Ascending aorta (tissue), 2 donors: ENCODE data around the gene RASGRF1. TPM values are rescaled to one million over a fixed set of nuclear protein-coding genes. Genes with fewer than 3 reads are reported as not detected.

Source experiments
- DNase-seq, 2 donors: peaks; one replicate each; pipeline ENCODE4 v3.0.0-alpha.2; 2019; ENCODE audit warnings: low spot score in 2 of 2
- H3K27ac ChIP-seq, 2 donors: fragments of 200-600 bp; sonication (generic); one replicate each; pipeline ENCODE4 v1.5.1; 2016 to 2017; ENCODE audit warnings: mild to moderate bottlenecking in 1 of 2
- H3K27me3 ChIP-seq: fragments of 200-600 bp; sonication (generic); one replicate; pipeline ENCODE4 v1.5.1; 2017
- H3K36me3 ChIP-seq, 2 donors: fragments of 200-600 bp; sonication (generic); one replicate each; pipeline ENCODE4 v1.5.1; 2016
- H3K4me1 ChIP-seq, 2 donors: fragments of 200-600 bp; sonication (generic); one replicate each; pipeline ENCODE4 v1.5.1; 2016 to 2017; ENCODE audit warnings: mild to moderate bottlenecking in 1 of 2
- H3K4me3 ChIP-seq, 2 donors: fragments of 200-600 bp; sonication (generic); one replicate each; pipeline ENCODE4 v1.5.1; 2016 to 2017; ENCODE audit warnings: mild to moderate bottlenecking in 1 of 2
- H3K9me3 ChIP-seq, 2 donors: fragments of 200-600 bp; sonication (generic); one replicate each; pipeline ENCODE4 v1.5.1; 2016
- CTCF ChIP-seq, 3 experiments: fragments of 200-600 bp in 2 of 3; fragments of 450-650 bp in 1 of 3; sonication (generic) in 2 of 3; IDR thresholded peaks; one replicate each; pipeline ENCODE4 v1.5.1; 2016 to 2019; ENCODE audit warnings: antibody characterized with exemption in 3 of 3, mild to moderate bottlenecking in 1 of 3, moderate library complexity in 1 of 3
- intact Hi-C: fragments of 100-400 bp; cut with DNase I; formaldehyde crosslinking; loops from one replicate; pipeline ENCODE4 v1.15.1; 2023
- total RNA-seq: library from RNA; depleted of rRNA; stranded (reverse); fragments of >200 nt; gene quantifications from one replicate; pipeline ENCODE4 v1.1.0, GENCODE V29; 2016

The RASGRF1 gene
- total RNA-seq, 1 donor from 2014 or later: not detected

GRCh38 chr15:78923480-78924360, 166.9 kb downstream of the RASGRF1 start:
- no peak overlapping the region for H3K4me3 ChIP-seq
- TF ChIP-seq CTCF (IDR thresholded peaks at IDR 0.05): no peak
- H3K4me1 ChIP-seq: no peaks in the 10 kb centered on the region
- H3K27ac ChIP-seq: no peak overlapping the region
- no peak for DNase-seq
- intact Hi-C loops: no loop called here
- no peaks in the 10 kb centered on the region for H3K9me3 ChIP-seq
- H3K27me3 ChIP-seq: no peaks in the 10 kb centered on the region
- peaks cover 58 to 88% of the 10 kb centered on the region in 2 donors for H3K36me3 ChIP-seq

- no peak for TF ChIP-seq CTCF (IDR thresholded peaks at IDR 0.05)
- Histone ChIP-seq H3K4me1 (no peaks in the 10 kb centered on the region), H3K27ac (no peak overlapping the region), H3K27me3 (no peaks in the 10 kb centered on the region), H3K36me3 (peaks cover 63 to 92% of the 10 kb centered on the region in 2 donors), H3K9me3 (no peaks in the 10 kb centered on the region), H3K4me3 (no peak overlapping the region)
- intact Hi-C loops: no loop called here
- no peak for DNase-seq
These were observed 167.6 kb downstream of the RASGRF1 start for GRCh38 chr15:78923015-78923414.

GRCh38 chr15:78922527-78922926, 168.1 kb downstream of the RASGRF1 start:
- H3K9me3 ChIP-seq: no peaks in the 10 kb centered on the region
- no peak for DNase-seq
- H3K27ac ChIP-seq: peak overlapping the region in 1 of 2 donors; percentile 21
- no peaks in the 10 kb centered on the region for H3K4me1 ChIP-seq
- TF ChIP-seq CTCF (IDR thresholded peaks at IDR 0.05): no peak
- peaks cover 64 to 93% of the 10 kb centered on the region in 2 donors for H3K36me3 ChIP-seq
- no peaks in the 10 kb centered on the region for H3K27me3 ChIP-seq
- intact Hi-C loops: no loop called here
- no peak overlapping the region for H3K4me3 ChIP-seq

GRCh38 chr15:78921940-78922339, 168.6 kb downstream of the RASGRF1 start:
- Histone ChIP-seq H3K4me1 (no peaks in the 10 kb centered on the region), H3K36me3 (peaks cover 62 to 87% of the 10 kb centered on the region in 2 donors), H3K27me3 (no peaks in the 10 kb centered on the region), H3K9me3 (no peaks in the 10 kb centered on the region), H3K4me3 (no peak overlapping the region), H3K27ac (peak overlapping the region in 1 of 2 donors; percentile 21)
- no peak for TF ChIP-seq CTCF (IDR thresholded peaks at IDR 0.05)
- DNase-seq: no peak
- intact Hi-C loops: no loop called here

GRCh38 chr15:78921517-78921916, 169.1 kb downstream of the RASGRF1 start:
- no peak for TF ChIP-seq CTCF (IDR thresholded peaks at IDR 0.05)
- no peak for DNase-seq
- peaks cover 62 to 83% of the 10 kb centered on the region in 2 donors for H3K36me3 ChIP-seq
- H3K27ac ChIP-seq: no peak overlapping the region
- no peaks in the 10 kb centered on the region for H3K9me3 ChIP-seq
- peaks cover 0 to under 1% of the 10 kb centered on the region in 2 donors for H3K4me1 ChIP-seq
- intact Hi-C loops: no loop called here
- H3K27me3 ChIP-seq: no peaks in the 10 kb centered on the region
- H3K4me3 ChIP-seq: no peak overlapping the region
